ENCODE data around the gene CIRBP. TPM values are rescaled to one million over a fixed set of nuclear protein-coding genes. Genes with fewer than 3 reads are reported as not detected.

CIRBP gene
- total and polyA plus RNA-seq, 3 donors from 2014 or later: 483 to 661 (median 621) TPM

DNA sequence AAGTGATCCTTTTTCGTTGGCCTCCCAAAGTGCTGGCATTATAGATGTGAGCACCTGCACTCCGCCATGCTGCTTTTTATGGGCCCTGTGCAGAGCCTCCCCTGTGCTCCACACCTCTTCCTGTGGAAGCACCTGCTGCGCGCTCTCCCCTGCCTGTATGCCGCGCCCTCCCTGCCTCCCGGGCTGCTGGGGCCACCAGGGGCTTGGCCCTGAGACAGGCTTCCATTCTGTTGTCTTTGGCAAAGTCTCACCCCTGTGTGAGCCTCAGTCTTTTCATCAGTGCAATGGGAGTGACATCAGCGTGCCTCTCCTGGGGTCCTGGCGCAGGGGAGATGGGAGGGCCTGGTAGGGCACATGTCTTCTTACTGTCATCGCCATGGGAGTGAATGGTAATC is 7.5 kb downstream of the CIRBP start:
- 62 to 65% methylated on average over 8 to 10 of the region's 10 CpGs for whole genome bisulfite sequencing, 2 donors
- H3K27ac ChIP-seq: peak overlapping the region; percentile 93 to 99
- H3K36me3 ChIP-seq (ENCODE audit: low read depth, missing control alignments): no peaks in the 10 kb centered on the region
- peak overlapping the region; percentile 68 to 71 for H3K4me3 ChIP-seq
- intact Hi-C loops (cut with DNase I; ENCODE audit: low total_unique reads): no loop called here
- H3K27me3 ChIP-seq: no peaks in the 10 kb centered on the region
- no peak for DNase-seq
- H3K9me3 ChIP-seq: no peaks in the 10 kb centered on the region
- peaks cover 40% of the 10 kb centered on the region for H3K4me1 ChIP-seq
- no peak for TF ChIP-seq CTCF (IDR thresholded peaks at IDR 0.05)
- no peak for TF ChIP-seq POLR2A (IDR thresholded peaks at IDR 0.05)

GRCh38 chr19:1277061-1277460 is 7.9 kb downstream of the CIRBP start:
- no peak overlapping the region for H3K4me3 ChIP-seq
- WGBS, 2 donors: 56 to 70% methylated on average over 12 to 15 of the region's 15 CpGs
- intact Hi-C loops (cut with DNase I; ENCODE audit: low total_unique reads): no loop called here
- H3K27me3 ChIP-seq: no peaks in the 10 kb centered on the region
- H3K36me3 ChIP-seq (ENCODE audit: low read depth, missing control alignments): no peaks in the 10 kb centered on the region
- H3K27ac ChIP-seq: peak overlapping the region in 1 of 2 donors; percentile 93
- TF ChIP-seq CTCF (IDR thresholded peaks at IDR 0.05) (no peak), POLR2A (IDR thresholded peaks at IDR 0.05) (no peak)
- DNase-seq: no peak
- H3K4me1 ChIP-seq: peaks cover 36% of the 10 kb centered on the region
- no peaks in the 10 kb centered on the region for H3K9me3 ChIP-seq

GRCh38 chr19:1278074-1278473 is 8.9 kb downstream of the CIRBP start:
- TF ChIP-seq CTCF (IDR thresholded peaks at IDR 0.05): no peak
- TF ChIP-seq POLR2A (IDR thresholded peaks at IDR 0.05): no peak
- intact Hi-C loops (cut with DNase I; ENCODE audit: low total_unique reads): no loop called here
- no peak overlapping the region for H3K4me3 ChIP-seq
- H3K4me1 ChIP-seq: peaks cover 33% of the 10 kb centered on the region
- 88 to 90% methylated on average over 12 of the region's 12 CpGs for WGBS, 2 donors
- H3K36me3 ChIP-seq (ENCODE audit: low read depth, missing control alignments): no peaks in the 10 kb centered on the region
- no peak overlapping the region for H3K27ac ChIP-seq
- no peaks in the 10 kb centered on the region for H3K27me3 ChIP-seq
- no peaks in the 10 kb centered on the region for H3K9me3 ChIP-seq
- no peak for DNase-seq

DNA sequence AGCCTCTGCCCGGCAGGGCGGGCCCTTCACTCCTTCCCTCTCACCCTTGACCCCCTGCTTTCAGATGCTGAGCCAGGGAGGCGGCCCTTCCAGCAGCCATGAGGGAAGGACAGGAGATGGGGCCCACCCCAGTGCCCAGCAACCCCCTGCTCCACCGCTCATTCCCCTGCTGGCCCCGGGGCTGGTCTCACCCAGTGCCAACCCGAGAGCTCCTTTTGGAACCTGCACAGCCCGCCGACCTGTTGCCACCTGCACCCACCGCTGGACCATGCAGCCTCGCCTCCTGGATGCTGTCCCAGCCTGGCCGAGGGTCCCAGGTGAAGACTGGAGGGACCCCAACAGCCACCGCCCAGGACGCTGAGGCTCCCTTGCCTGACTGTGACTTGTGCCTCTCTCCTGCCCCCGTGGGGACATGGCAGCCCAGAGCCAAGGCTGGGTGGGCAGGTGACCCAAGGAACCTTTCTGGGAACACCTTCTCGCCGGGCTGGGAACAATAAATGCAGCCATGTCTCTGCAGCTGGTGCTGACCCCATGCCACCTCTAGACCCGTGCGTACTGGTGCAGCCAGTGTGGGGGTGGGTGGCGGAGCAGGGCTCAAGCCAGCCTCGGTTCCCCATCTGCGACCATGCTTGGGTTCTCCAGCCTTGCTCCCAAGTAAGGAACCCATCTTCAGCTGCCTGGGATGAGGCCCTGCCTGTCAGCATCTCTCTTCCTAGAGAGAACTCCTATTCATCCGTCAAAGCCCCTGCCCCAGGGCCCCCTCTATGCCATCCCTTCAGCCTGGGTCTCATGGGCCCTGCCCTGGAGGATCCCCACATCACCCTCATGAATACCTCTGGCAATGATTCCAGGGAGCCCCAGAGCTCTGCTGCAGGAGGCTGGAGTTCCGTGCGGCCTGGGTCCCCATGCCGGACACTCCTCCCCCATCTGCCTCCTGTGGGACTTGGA is 9.9 kb downstream of the CIRBP start:
- H3K27me3 ChIP-seq: no peaks in the 10 kb centered on the region
- DNase-seq: no peak
- H3K27ac ChIP-seq: no peak overlapping the region
- H3K9me3 ChIP-seq: no peaks in the 10 kb centered on the region
- intact Hi-C loops (cut with DNase I; ENCODE audit: low total_unique reads): no loop called here
- TF ChIP-seq POLR2A (IDR thresholded peaks at IDR 0.05): no peak
- no peak for TF ChIP-seq CTCF (IDR thresholded peaks at IDR 0.05)
- no peaks in the 10 kb centered on the region for H3K36me3 ChIP-seq (ENCODE audit: low read depth, missing control alignments)
- peaks cover 33% of the 10 kb centered on the region for H3K4me1 ChIP-seq
- H3K4me3 ChIP-seq: no peak overlapping the region
- WGBS, 2 donors: 79 to 91% methylated on average over 6 to 22 of the region's 25 CpGs
